ENCODE measurements around the gene DPYD.

Gene DPYD

GRCh38 chr1:97123717-97124431, 797.0 kb downstream of the DPYD start:
- Histone ChIP-seq H3K36me3 (ENCODE audit: low read length) (no peaks in the 10 kb centered on the region), H3K4me3 (ENCODE audit: insufficient read depth, low read length, poor library complexity, severe bottlenecking) (no peak overlapping the region), H3K27me3 (ENCODE audit: low read length) (no peaks in the 10 kb centered on the region), H2AFZ (ENCODE audit: low read depth, low read length, severe bottlenecking) (no peak overlapping the region), H3K9ac (ENCODE audit: low read length) (no peak overlapping the region), H4K20me1 (ENCODE audit: low read depth, low read length) (no peaks in the 10 kb centered on the region), H3K9me3 (ENCODE audit: insufficient read depth, low read length) (no peaks in the 10 kb centered on the region), H3K79me2 (ENCODE audit: insufficient read depth, low read length) (no peaks in the 10 kb centered on the region), H3K4me2 (ENCODE audit: low read depth, low read length, poor library complexity, severe bottlenecking) (no peak overlapping the region), H3K9me2 (replicated peaks; ENCODE audit: insufficient read depth, low read length) (no peaks in the 10 kb centered on the region), H3F3A (ENCODE audit: insufficient read depth) (no peaks in the 10 kb centered on the region), H3K27ac (ENCODE audit: low read depth, low read length) (no peak overlapping the region)
- TF ChIP-seq EZH2phosphoT487 (conservative IDR thresholded peaks at IDR 0.05; ENCODE audit: low read length) (no peak), CTCF (IDR thresholded peaks at IDR 0.05; ENCODE audit: insufficient read depth, low read length, poor library complexity, severe bottlenecking) (no peak)

DNA sequence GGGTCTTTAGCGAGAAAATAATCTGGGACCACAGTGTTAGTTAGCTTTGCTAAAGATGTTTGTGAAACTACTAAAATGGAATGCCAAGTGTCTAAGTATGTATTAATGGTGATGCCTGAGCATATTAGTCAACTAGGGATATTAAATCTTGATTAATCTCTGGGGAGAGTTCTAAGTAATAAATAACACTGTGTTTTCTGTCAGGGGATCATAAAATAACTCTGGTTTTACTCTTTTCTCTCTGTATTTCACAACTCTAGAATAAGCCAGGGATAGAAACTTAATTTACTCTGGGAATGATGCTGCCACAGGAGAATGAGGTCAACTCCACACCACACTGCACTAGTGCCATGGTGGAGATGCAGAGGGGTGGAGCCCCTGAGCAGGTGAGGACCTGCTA, 800.0 kb downstream of the DPYD start:
- Histone ChIP-seq H3K9ac (ENCODE audit: low read length) (no peak overlapping the region), H4K20me1 (ENCODE audit: low read depth, low read length) (no peaks in the 10 kb centered on the region), H3K4me2 (ENCODE audit: low read depth, low read length, poor library complexity, severe bottlenecking) (no peak overlapping the region), H3K27ac (ENCODE audit: low read depth, low read length) (no peak overlapping the region), H3K9me3 (ENCODE audit: insufficient read depth, low read length) (no peaks in the 10 kb centered on the region), H2AFZ (ENCODE audit: low read depth, low read length, severe bottlenecking) (no peak overlapping the region), H3K4me3 (ENCODE audit: insufficient read depth, low read length, poor library complexity, severe bottlenecking) (no peak overlapping the region), H3K27me3 (ENCODE audit: low read length) (no peaks in the 10 kb centered on the region), H3K36me3 (ENCODE audit: low read length) (no peaks in the 10 kb centered on the region), H3K79me2 (ENCODE audit: insufficient read depth, low read length) (no peaks in the 10 kb centered on the region), H3K9me2 (replicated peaks; ENCODE audit: insufficient read depth, low read length) (no peaks in the 10 kb centered on the region), H3F3A (ENCODE audit: insufficient read depth) (no peaks in the 10 kb centered on the region)
- no peak for TF ChIP-seq CTCF (IDR thresholded peaks at IDR 0.05; ENCODE audit: insufficient read depth, low read length, poor library complexity, severe bottlenecking)
- no peak for TF ChIP-seq EZH2phosphoT487 (conservative IDR thresholded peaks at IDR 0.05; ENCODE audit: low read length)

DNA sequence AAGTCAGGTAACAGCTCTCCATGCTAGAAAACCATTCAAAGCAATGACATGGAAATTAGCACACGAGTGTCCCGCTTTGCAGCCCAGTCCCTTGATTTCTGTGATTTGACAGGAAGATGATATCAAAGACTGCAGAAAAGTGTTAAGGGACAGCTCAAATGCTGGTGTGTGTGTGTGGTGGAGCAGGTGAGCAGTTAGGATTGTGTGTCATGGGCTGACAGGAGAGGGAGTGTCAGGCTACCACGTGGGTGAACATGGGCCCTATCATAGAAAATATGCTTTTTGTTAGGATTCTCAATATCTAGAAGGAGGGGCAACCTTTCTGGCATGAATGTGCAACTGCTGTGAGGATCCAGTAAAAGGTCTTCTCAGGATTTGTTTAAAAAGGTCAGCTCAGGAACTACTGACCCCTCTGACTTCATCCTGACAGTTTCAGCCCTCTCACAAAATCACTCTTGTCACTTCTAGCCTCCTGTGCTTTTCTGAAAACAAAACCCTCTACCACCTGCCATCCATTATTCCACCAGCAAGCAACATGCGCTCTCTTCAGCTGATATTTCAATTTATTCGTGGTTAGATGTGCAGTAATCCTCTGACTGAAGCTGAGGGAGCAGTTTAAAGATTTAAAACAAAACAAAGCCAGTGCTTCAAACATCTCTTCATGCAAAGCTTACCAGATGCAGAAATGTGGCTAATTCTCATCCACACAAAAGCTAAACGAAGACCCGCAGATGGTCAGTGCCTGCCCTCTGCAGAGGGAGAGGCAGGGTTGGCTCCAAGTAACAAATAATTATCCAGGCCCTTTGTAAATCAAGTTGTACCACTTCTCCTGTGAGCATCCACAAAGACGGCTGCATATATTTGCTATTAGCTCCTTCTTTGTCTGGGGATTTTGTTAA, 801.3 kb downstream of the DPYD start:
- H3K9me2 ChIP-seq (replicated peaks; ENCODE audit: insufficient read depth, low read length): no peaks in the 10 kb centered on the region
- no peaks in the 10 kb centered on the region for H4K20me1 ChIP-seq (ENCODE audit: low read depth, low read length)
- no peak overlapping the region for H3K9ac ChIP-seq (ENCODE audit: low read length)
- no peaks in the 10 kb centered on the region for H3K79me2 ChIP-seq (ENCODE audit: insufficient read depth, low read length)
- TF ChIP-seq CTCF (IDR thresholded peaks at IDR 0.05; ENCODE audit: insufficient read depth, low read length, poor library complexity, severe bottlenecking): no peak
- no peak for TF ChIP-seq EZH2phosphoT487 (conservative IDR thresholded peaks at IDR 0.05; ENCODE audit: low read length)
- H3K9me3 ChIP-seq (ENCODE audit: insufficient read depth, low read length): no peaks in the 10 kb centered on the region
- H3K27ac ChIP-seq (ENCODE audit: low read depth, low read length): no peak overlapping the region
- H3K4me2 ChIP-seq (ENCODE audit: low read depth, low read length, poor library complexity, severe bottlenecking): no peak overlapping the region
- H3K4me3 ChIP-seq (ENCODE audit: insufficient read depth, low read length, poor library complexity, severe bottlenecking): no peak overlapping the region
- no peaks in the 10 kb centered on the region for H3K27me3 ChIP-seq (ENCODE audit: low read length)
- no peak overlapping the region for H2AFZ ChIP-seq (ENCODE audit: low read depth, low read length, severe bottlenecking)
- H3K36me3 ChIP-seq (ENCODE audit: low read length): no peaks in the 10 kb centered on the region
- H3F3A ChIP-seq (ENCODE audit: insufficient read depth): no peaks in the 10 kb centered on the region

Measured in SU-DHL-6 (cell line).